Natural killer cell (primary cell): Measurements from ENCODE around the gene EN2. TPM values are rescaled to one million over a fixed set of nuclear protein-coding genes. Genes with fewer than 3 reads are reported as not detected.

Experiments
- ATAC-seq, 3 donors: fragments of 150-1000 bp in 2 of 3; fragments of 200-7000 bp in 1 of 3; cut with Tn5 transposase; 1 replicate in 1 of 3; 2 replicates in 2 of 3; pipeline ENCODE4 v1.10.0; 2021; ENCODE audit warnings: mild to moderate bottlenecking in 2 of 3, moderate library complexity in 2 of 3
- DNase-seq, 2 donors: peaks; one replicate each; pipeline versions ENCODE4 v3.0.0 to v3.0.0-alpha.2; 2013 to 2021; ENCODE audit warnings: mixed read lengths in 1 of 2
- H3K27ac ChIP-seq: one replicate; pipeline ENCODE4 v1.5.1; 2013; ENCODE audit warnings: mild to moderate bottlenecking, low read length
- H3K27me3 ChIP-seq: one replicate; pipeline ENCODE4 v1.6.1; 2013; ENCODE audit warnings: low read length; ENCODE audit not compliant: control insufficient read depth, insufficient read depth
- H3K36me3 ChIP-seq: one replicate; pipeline ENCODE4 v1.6.1; 2013; ENCODE audit warnings: low read length; ENCODE audit not compliant: control insufficient read depth, insufficient read depth
- H3K4me1 ChIP-seq: one replicate; pipeline ENCODE4 v1.6.1; 2013; ENCODE audit warnings: low read length; ENCODE audit not compliant: control insufficient read depth, insufficient read depth
- H3K4me3 ChIP-seq: one replicate; pipeline ENCODE4 v1.5.1; 2013; ENCODE audit warnings: low read length
- H3K9me3 ChIP-seq: one replicate; pipeline ENCODE4 v1.6.1; 2013; ENCODE audit warnings: low read length; ENCODE audit not compliant: control insufficient read depth, insufficient read depth
- H3K27ac Mint-ChIP-seq, 2 donors: one replicate each; pipeline ENCODE4 v1.8.0; 2022; ENCODE audit warnings: mild to moderate bottlenecking in 2 of 2, mixed read lengths in 2 of 2, moderate library complexity in 1 of 2
- H3K27me3 Mint-ChIP-seq, 2 donors: one replicate each; pipeline ENCODE4 v1.8.0; 2022; ENCODE audit warnings: low read depth in 2 of 2, mixed read lengths in 2 of 2
- H3K36me3 Mint-ChIP-seq: one replicate; pipeline ENCODE4 v1.8.0; 2022; ENCODE audit warnings: mixed read lengths
- H3K4me1 Mint-ChIP-seq, 2 donors: one replicate each; pipeline ENCODE4 v1.8.0; 2022; ENCODE audit warnings: mixed read lengths in 2 of 2
- H3K4me3 Mint-ChIP-seq: one replicate; pipeline ENCODE4 v1.8.0; 2022; ENCODE audit warnings: mild to moderate bottlenecking, moderate library complexity, mixed read lengths
- H3K9me3 Mint-ChIP-seq, 2 donors: one replicate each; pipeline ENCODE4 v1.8.0; 2022; ENCODE audit warnings: mixed read lengths in 2 of 2
- WGBS: methylation state at CpG from one replicate; pipeline ENCODE4 v1.1.7; 2013; ENCODE audit warnings: missing lambda C conversion rate; ENCODE audit not compliant: insufficient coverage; 5-methylcytosine and 5-hydroxymethylcytosine counted together
- intact Hi-C: fragments of 100-400 bp; cut with micrococcal nuclease; formaldehyde crosslinking; loops from one replicate; pipeline ENCODE4 v1.14.2; 2022
- total RNA-seq, 4 donors: library from RNA; stranded (reverse); fragments of 120-200 nt in 1 of 4; gene quantifications; one replicate each; pipeline versions ENCODE4 v1.2.3 to v1.2.4, GENCODE V29; 2013 to 2022
- TF ChIP-seq, protein P1 (sequence below): fragments of 200-600 bp; IDR thresholded peaks from one replicate; pipeline ENCODE4 v1.8.0; 2022; ENCODE audit warnings: antibody characterized with exemption

The EN2 gene
- total RNA-seq, 3 donors from 2014 or later (not counting 1 experiment from before 2014, with no cell fraction given), result not detected

DNA sequence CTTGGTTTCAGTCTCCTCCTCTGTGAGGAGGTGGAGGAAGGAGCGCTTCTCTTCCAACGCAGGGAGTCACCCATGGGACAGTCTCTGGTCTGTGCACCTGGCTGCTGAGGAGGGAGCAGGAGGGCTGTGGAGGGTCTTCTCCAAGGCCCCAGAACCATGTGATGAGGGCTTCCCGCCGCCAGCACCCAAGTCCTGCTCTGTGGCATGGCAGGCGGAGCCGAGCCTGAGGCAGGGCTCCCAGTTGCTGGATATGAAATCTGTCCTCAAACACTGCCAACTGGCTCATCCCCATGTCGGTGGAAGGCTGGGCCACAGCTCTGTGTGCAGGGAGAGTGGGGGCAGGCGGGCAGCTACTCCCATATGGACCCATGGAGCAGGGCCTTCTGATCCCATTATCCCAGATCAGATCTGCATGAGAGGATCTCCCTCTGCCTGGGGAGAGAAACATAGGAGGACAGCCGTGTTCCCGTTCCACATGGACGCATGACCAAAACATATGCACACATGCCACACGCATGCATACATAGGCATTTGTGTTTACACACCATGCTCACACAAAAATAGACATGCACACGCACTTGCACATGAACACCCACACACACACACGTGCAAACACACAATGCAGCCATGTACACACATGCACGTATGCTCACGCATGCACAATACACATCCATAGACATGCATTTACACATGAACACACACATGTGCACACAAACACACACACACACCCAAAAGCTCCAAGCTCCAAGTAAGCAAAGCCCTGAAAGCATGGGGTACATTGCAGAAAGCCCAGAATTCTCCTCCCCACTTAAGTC lies 38.8 kb upstream of the EN2 start:
- DNase-seq (no peak), ATAC-seq (no peak)
- H3K36me3 ChIP-seq, result no peaks in the 10 kb centered on the region
- Mint-ChIP-seq H3K27ac (no peak overlapping the region), H3K4me1 (no peaks in the 10 kb centered on the region), H3K4me3 (no peak overlapping the region), H3K27me3 (peaks cover 12 to 18% of the 10 kb centered on the region in 2 donors), H3K9me3 (no peaks in the 10 kb centered on the region), H3K36me3 (no peaks in the 10 kb centered on the region)
- no peaks in the 10 kb centered on the region for H3K4me1 ChIP-seq
- TF ChIP-seq, protein P1, sequence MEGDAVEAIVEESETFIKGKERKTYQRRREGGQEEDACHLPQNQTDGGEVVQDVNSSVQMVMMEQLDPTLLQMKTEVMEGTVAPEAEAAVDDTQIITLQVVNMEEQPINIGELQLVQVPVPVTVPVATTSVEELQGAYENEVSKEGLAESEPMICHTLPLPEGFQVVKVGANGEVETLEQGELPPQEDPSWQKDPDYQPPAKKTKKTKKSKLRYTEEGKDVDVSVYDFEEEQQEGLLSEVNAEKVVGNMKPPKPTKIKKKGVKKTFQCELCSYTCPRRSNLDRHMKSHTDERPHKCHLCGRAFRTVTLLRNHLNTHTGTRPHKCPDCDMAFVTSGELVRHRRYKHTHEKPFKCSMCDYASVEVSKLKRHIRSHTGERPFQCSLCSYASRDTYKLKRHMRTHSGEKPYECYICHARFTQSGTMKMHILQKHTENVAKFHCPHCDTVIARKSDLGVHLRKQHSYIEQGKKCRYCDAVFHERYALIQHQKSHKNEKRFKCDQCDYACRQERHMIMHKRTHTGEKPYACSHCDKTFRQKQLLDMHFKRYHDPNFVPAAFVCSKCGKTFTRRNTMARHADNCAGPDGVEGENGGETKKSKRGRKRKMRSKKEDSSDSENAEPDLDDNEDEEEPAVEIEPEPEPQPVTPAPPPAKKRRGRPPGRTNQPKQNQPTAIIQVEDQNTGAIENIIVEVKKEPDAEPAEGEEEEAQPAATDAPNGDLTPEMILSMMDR, result no peak
- H3K4me3 ChIP-seq, result no peak overlapping the region
- H3K27me3 ChIP-seq, result no peaks in the 10 kb centered on the region
- intact Hi-C loops, result no loop called here
- 88% methylated on average over 16 of the region's 16 CpGs for WGBS
- H3K9me3 ChIP-seq, result no peaks in the 10 kb centered on the region
- no peak overlapping the region for H3K27ac ChIP-seq

DNA sequence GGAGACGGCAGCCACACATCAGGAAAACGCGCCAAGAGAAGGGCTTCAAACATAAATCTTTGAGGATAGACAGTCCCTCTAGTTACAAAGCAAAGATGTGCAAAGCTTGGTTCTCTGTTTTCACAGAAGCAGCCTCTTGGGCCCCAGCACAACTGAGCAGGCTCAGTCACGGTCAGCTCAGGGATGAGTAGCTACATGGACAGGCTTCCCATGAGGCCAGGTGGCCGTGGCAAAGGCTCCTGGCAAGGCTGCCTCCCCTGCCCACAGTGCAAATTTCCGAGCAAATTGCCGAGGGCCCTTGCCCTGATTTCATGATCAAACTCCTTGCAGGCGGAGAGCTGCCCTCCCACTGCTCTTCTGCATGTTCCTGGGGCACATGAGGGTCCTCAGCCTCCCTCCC lies 37.8 kb upstream of the EN2 start:
- H3K4me1 Mint-ChIP-seq, result no peaks in the 10 kb centered on the region
- no peaks in the 10 kb centered on the region for H3K36me3 Mint-ChIP-seq
- H3K4me1 ChIP-seq, result no peaks in the 10 kb centered on the region
- no peaks in the 10 kb centered on the region for H3K9me3 ChIP-seq
- no peak overlapping the region for H3K27ac Mint-ChIP-seq
- H3K36me3 ChIP-seq, result no peaks in the 10 kb centered on the region
- H3K4me3 ChIP-seq, result no peak overlapping the region
- H3K4me3 Mint-ChIP-seq, result no peak overlapping the region
- TF ChIP-seq, protein P1, result no peak
- no peaks in the 10 kb centered on the region for H3K27me3 ChIP-seq
- intact Hi-C loops, result no loop called here
- no peak overlapping the region for H3K27ac ChIP-seq
- 88% methylated on average over 8 of the region's 8 CpGs for WGBS
- no peaks in the 10 kb centered on the region for H3K9me3 Mint-ChIP-seq
- ATAC-seq (no peak), DNase-seq (no peak)
- peaks cover 12 to 19% of the 10 kb centered on the region in 2 donors for H3K27me3 Mint-ChIP-seq

DNA sequence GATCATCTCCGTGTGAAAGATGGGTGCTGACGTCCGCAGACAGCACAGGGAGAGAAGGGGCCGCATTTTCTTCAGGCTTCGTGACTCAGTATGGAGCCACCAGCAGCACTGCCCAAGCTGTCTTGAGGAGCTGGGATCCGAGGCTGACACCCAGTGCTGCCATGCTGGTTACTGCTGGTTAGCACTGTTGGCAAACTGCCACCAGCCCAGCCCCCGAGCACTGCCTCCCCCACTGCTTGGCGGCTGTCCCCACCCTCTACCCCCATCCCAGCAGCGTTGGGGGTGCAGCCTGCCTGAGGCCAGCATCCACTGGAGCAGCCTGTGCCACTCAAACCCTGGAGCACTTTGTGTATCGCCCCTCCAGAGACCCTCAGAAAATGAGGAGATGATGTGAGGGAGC lies 35.8 kb upstream of the EN2 start:
- H3K36me3 Mint-ChIP-seq, result no peaks in the 10 kb centered on the region
- no peak overlapping the region for H3K4me3 Mint-ChIP-seq
- Histone ChIP-seq H3K9me3 (no peaks in the 10 kb centered on the region), H3K27ac (no peak overlapping the region), H3K27me3 (no peaks in the 10 kb centered on the region), H3K4me1 (no peaks in the 10 kb centered on the region), H3K4me3 (no peak overlapping the region), H3K36me3 (no peaks in the 10 kb centered on the region)
- ATAC-seq (no peak), DNase-seq (no peak)
- no peaks in the 10 kb centered on the region for H3K9me3 Mint-ChIP-seq
- intact Hi-C loops, result no loop called here
- no peaks in the 10 kb centered on the region for H3K4me1 Mint-ChIP-seq
- TF ChIP-seq, protein P1, result no peak
- H3K27me3 Mint-ChIP-seq, result peaks cover 16 to 30% of the 10 kb centered on the region in 2 donors
- H3K27ac Mint-ChIP-seq, result no peak overlapping the region
- WGBS, result 76% methylated on average over 10 of the region's 10 CpGs
